CD8-positive, alpha-beta memory T cell (primary cell): ENCODE data around the gene SLC4A8. TPM values are rescaled to one million over a fixed set of nuclear protein-coding genes. Genes with fewer than 3 reads are reported as not detected.
"Not testable (repeated sequence)": the region's sequence is repeated elsewhere in the genome, so short reads cannot be mapped to it uniquely, and the experiment has no call there.

Experiments
- CTCF ChIA-PET: fragments of 350-600 bp; sonication (Branson Sonifier 250); formaldehyde crosslinking; loops from one replicate; lab custom pipeline; 2021; ENCODE audit warnings: antibody characterized with exemption; lab: Charles Lee
- POLR2A ChIA-PET: fragments of 350-600 bp; sonication (Branson Sonifier 250); formaldehyde crosslinking; loops from one replicate; lab custom pipeline; 2021; ENCODE audit warnings: antibody characterized with exemption; lab: Charles Lee
- DNase-seq, 5 donors: peaks; one replicate each; pipeline versions ENCODE4 v3.0.0 to v3.0.0-alpha.2; 2020 to 2022; ENCODE audit warnings: mixed read lengths in 1 of 5
- H3K27ac ChIP-seq: one replicate; pipeline ENCODE4 v1.7.0; 2013; ENCODE audit warnings: low read depth, mild to moderate bottlenecking, low read length, moderate library complexity
- H3K27me3 ChIP-seq: 2 replicates; pipeline ENCODE4 v1.7.0; 2013; ENCODE audit warnings: low read length, mild to moderate bottlenecking; ENCODE audit not compliant: insufficient read depth, poor library complexity, severe bottlenecking
- H3K36me3 ChIP-seq: 2 replicates; pipeline ENCODE4 v1.7.0; 2013; ENCODE audit warnings: mild to moderate bottlenecking, low read length, moderate library complexity; ENCODE audit not compliant: insufficient read depth
- H3K4me1 ChIP-seq: 2 replicates; pipeline ENCODE4 v1.7.0; 2013; ENCODE audit warnings: mild to moderate bottlenecking, low read length, moderate library complexity; ENCODE audit not compliant: insufficient read depth
- H3K4me3 ChIP-seq: 2 replicates; pipeline ENCODE4 v1.7.0; 2013; ENCODE audit warnings: mild to moderate bottlenecking, low read length
- H3K9me3 ChIP-seq: 2 replicates; pipeline ENCODE4 v1.7.0; 2013; ENCODE audit warnings: mild to moderate bottlenecking, low read length
- H3K27ac Mint-ChIP-seq, 8 donors: one replicate each; pipeline ENCODE4 v1.8.0; 2020 to 2021; ENCODE audit warnings: mixed read lengths in 8 of 8, mild to moderate bottlenecking in 6 of 8, inconsistent platforms in 3 of 8, moderate library complexity in 3 of 8
- H3K27me3 Mint-ChIP-seq, 2 donors: one replicate each; pipeline ENCODE4 v1.8.0; 2020 to 2021; ENCODE audit warnings: mixed read lengths in 2 of 2, mild to moderate bottlenecking in 1 of 2, moderate library complexity in 1 of 2
- H3K36me3 Mint-ChIP-seq, 3 donors: one replicate each; pipeline ENCODE4 v1.8.0; 2020 to 2021; ENCODE audit warnings: mixed read lengths in 3 of 3, inconsistent platforms in 1 of 3, mild to moderate bottlenecking in 1 of 3
- H3K4me1 Mint-ChIP-seq, 3 donors: one replicate each; pipeline ENCODE4 v1.8.0; 2020 to 2021; ENCODE audit warnings: mixed read lengths in 3 of 3, inconsistent platforms in 1 of 3, mild to moderate bottlenecking in 1 of 3
- H3K4me3 Mint-ChIP-seq, 7 donors: one replicate each; pipeline ENCODE4 v1.8.0; 2020 to 2021; ENCODE audit warnings: mixed read lengths in 7 of 7, mild to moderate bottlenecking in 6 of 7, moderate library complexity in 4 of 7, inconsistent platforms in 2 of 7
- H3K9me3 Mint-ChIP-seq, 5 donors: one replicate each; pipeline ENCODE4 v1.8.0; 2020 to 2022; ENCODE audit warnings: mixed read lengths in 5 of 5, mild to moderate bottlenecking in 3 of 5, moderate library complexity in 2 of 5, inconsistent platforms in 1 of 5
- polyA plus RNA-seq: library from polyadenylated mRNA; unstranded; fragments of 300-500 nt; fragmentation: Illumina TruSeq; gene quantifications from one replicate; pipeline ENCODE4 v1.2.3, GENCODE V29; 2021
- total RNA-seq, 2 experiments: library from RNA; stranded (reverse); gene quantifications; one replicate each; pipeline ENCODE4 v1.2.3, GENCODE V29; 2021

The SLC4A8 gene
- total and polyA plus RNA-seq, 3 experiments from 2014 or later: 0.64 to 2.2 (median 2.0) TPM

DNA sequence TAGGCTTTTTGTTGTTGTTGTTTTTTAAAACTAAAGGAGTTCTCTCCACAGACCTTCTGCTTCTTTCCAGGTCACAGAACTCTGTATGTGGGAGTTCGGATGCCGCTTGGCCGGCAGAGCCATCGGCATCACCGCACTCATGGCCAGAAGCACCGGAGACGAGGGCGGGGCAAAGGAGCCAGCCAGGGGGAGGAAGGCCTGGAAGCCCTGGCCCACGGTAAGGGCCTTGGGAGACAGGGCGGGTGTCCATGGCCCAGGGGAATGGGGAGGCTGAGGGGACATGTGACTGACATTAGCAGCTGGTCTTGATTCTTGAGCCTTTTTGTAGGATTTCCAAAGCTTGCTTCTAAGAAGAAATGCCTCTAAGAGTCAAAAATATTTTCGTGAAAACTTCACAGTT, 26.2 kb downstream of the SLC4A8 start:
- ChIA-PET CTCF (no interaction called here), POLR2A (no interaction called here)
- DNase-seq: no peak
- H3K27ac Mint-ChIP-seq: peak overlapping the region in 1 of 8 donors; percentile 9
- no peaks in the 10 kb centered on the region for H3K4me1 Mint-ChIP-seq
- H3K4me3 Mint-ChIP-seq: no peak overlapping the region
- peaks cover 0 to 2% (median 0%) of the 10 kb centered on the region in 3 donors for H3K36me3 Mint-ChIP-seq
- H3K4me1 ChIP-seq: no peaks in the 10 kb centered on the region
- no peaks in the 10 kb centered on the region for H3K36me3 ChIP-seq
- H3K27me3 Mint-ChIP-seq: peaks cover 0 to 1% of the 10 kb centered on the region in 2 donors
- H3K27ac ChIP-seq: no peak overlapping the region
- H3K4me3 ChIP-seq: no peak overlapping the region
- no peaks in the 10 kb centered on the region for H3K9me3 ChIP-seq
- H3K9me3 Mint-ChIP-seq: no peaks in the 10 kb centered on the region
- no peaks in the 10 kb centered on the region for H3K27me3 ChIP-seq

DNA sequence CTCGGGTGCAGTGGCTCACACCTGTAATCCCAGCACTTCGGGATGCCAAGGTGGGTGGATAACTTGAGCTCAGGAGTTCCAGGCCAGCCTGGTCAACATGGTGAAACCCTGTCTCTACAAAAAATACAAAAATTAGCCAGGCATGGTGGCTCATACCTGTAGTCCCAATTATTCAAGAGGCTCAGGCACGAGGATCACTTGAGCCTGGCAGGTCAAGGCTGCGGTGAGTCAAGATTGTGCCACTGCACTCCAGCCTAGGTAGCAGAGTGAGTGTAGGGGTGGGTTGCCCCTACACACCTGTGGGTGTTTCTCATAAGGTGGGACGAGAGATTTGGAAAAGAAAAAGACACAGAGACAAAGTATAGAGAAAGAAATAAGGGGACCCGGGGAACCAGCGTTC, 29.4 kb downstream of the SLC4A8 start:
- H3K27me3 ChIP-seq, H3K9me3 Mint-ChIP-seq, H3K4me1 ChIP-seq, CTCF ChIA-PET, H3K4me3 Mint-ChIP-seq, POLR2A ChIA-PET, H3K27me3 Mint-ChIP-seq, H3K9me3 ChIP-seq, H3K27ac Mint-ChIP-seq, H3K36me3 Mint-ChIP-seq, H3K4me3 ChIP-seq, H3K27ac ChIP-seq, DNase-seq, H3K36me3 ChIP-seq, H3K4me1 Mint-ChIP-seq: not testable (repeated sequence)

DNA sequence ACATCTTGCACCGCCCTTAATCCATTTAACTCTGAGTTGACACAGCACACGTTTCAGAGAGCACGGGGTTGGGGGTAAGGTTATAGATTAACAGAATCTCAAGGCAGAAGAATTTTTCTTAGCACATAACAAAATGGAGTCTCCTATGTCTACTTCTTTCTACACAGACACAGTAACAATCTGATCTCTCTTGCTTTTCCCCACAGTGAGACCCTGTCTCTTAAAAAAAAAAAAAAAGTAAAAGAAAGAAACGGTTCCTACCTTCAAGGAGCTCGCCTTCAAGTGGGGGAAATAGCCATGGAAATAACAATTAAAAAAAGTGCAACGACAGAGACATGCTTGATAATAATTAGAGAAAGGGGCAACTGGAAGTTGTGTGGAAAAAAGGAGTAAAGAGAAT, 30.4 kb downstream of the SLC4A8 start:
- H3K27me3 Mint-ChIP-seq, H3K9me3 Mint-ChIP-seq, DNase-seq, H3K27me3 ChIP-seq, H3K27ac Mint-ChIP-seq, H3K36me3 ChIP-seq, H3K4me3 Mint-ChIP-seq, POLR2A ChIA-PET, H3K9me3 ChIP-seq, H3K4me3 ChIP-seq, H3K4me1 Mint-ChIP-seq, H3K4me1 ChIP-seq, H3K27ac ChIP-seq, H3K36me3 Mint-ChIP-seq: not testable (repeated sequence)
- CTCF ChIA-PET: interaction anchor here (1.0 kb wide), 1 partner anchor 38 kb away, joined by 3 read pairs; no protein-coding TSS in a partner anchor

DNA sequence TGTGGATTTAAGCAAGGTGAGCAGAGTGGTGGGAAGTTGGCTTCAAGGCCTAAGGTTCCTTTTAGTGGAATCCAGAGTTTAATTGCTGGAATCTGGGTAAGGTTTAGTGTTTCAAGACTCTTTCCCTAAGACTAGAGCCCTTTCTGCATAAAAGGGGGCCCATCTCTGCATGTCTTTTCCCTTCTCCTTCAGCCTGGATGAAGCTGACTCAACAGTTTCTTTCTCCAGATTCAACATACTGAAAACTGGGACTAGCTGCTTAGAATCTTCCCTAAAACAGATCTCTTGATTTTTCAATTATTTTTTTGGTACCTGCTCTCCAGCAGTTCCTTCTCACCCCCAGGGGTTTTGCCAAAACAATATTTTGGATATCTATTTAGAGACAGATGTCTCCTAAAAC, 34.0 kb downstream of the SLC4A8 start:
- POLR2A ChIA-PET: no interaction called here
- no peak for DNase-seq
- Mint-ChIP-seq H3K27ac (no peak overlapping the region), H3K9me3 (no peaks in the 10 kb centered on the region), H3K27me3 (peaks cover 0 to 1% of the 10 kb centered on the region in 2 donors), H3K36me3 (peaks cover 0 to 7% (median 2%) of the 10 kb centered on the region in 3 donors), H3K4me3 (no peak overlapping the region), H3K4me1 (no peaks in the 10 kb centered on the region)
- no peaks in the 10 kb centered on the region for H3K36me3 ChIP-seq
- CTCF ChIA-PET: no interaction called here
- no peaks in the 10 kb centered on the region for H3K4me1 ChIP-seq
- H3K4me3 ChIP-seq: no peak overlapping the region
- H3K27ac ChIP-seq: no peak overlapping the region
- H3K27me3 ChIP-seq: no peaks in the 10 kb centered on the region
- H3K9me3 ChIP-seq: no peaks in the 10 kb centered on the region

DNA sequence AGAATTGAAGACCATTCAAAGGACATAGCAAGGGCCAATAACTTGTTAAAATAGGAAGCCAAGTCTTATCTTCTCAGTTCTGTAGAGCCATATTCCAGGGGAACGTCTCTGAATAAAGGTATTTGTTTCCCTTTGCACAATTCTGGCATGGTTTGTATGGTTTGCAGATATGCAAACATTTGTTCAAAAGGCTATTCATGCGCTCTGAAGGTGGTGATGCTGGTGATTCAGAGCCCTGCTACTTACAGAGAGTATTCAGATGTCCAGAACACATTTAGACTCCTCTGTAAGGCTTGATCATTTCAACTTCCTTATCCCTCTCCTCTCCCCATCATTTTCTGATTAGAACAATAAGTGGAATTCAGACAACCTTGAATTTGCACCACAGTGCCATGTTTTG, 35.9 kb downstream of the SLC4A8 start:
- H3K27me3 ChIP-seq: no peaks in the 10 kb centered on the region
- no peak for DNase-seq
- Mint-ChIP-seq H3K36me3 (peaks cover 0 to 7% (median 0%) of the 10 kb centered on the region in 3 donors), H3K27me3 (no peaks in the 10 kb centered on the region), H3K27ac (no peak overlapping the region), H3K9me3 (no peaks in the 10 kb centered on the region), H3K4me3 (no peak overlapping the region), H3K4me1 (no peaks in the 10 kb centered on the region)
- H3K36me3 ChIP-seq: peaks cover 4% of the 10 kb centered on the region
- H3K4me1 ChIP-seq: no peaks in the 10 kb centered on the region
- H3K9me3 ChIP-seq: no peaks in the 10 kb centered on the region
- POLR2A ChIA-PET: no interaction called here
- H3K27ac ChIP-seq: no peak overlapping the region
- CTCF ChIA-PET: no interaction called here
- no peak overlapping the region for H3K4me3 ChIP-seq

DNA sequence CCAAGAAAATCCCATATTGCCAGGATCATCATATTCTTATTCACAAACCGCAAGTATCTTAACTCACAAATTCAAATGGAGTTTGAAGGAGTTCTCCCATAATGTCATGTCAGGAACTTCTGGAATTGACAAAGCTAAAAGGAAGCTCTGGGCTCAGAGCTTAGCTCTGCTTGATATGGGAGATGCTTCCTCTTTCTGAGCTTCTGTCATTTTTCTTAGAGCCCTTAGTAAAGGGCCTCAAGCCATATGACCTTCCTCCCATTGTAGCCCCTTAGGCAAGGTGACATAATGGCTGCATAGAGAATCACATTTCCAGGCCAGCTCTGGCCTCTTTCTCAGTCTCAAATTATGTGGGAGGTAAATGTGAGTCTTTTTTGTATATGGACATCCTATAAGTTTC, 40.9 kb downstream of the SLC4A8 start:
- no peak overlapping the region for H3K27ac ChIP-seq
- ChIA-PET POLR2A (no interaction called here), CTCF (no interaction called here)
- no peak for DNase-seq
- no peak overlapping the region for H3K4me3 ChIP-seq
- no peaks in the 10 kb centered on the region for H3K9me3 Mint-ChIP-seq
- H3K27me3 Mint-ChIP-seq: no peaks in the 10 kb centered on the region
- peaks cover 0 to 7% (median 0%) of the 10 kb centered on the region in 3 donors for H3K36me3 Mint-ChIP-seq
- peaks cover 4% of the 10 kb centered on the region for H3K36me3 ChIP-seq
- no peak overlapping the region for H3K4me3 Mint-ChIP-seq
- no peak overlapping the region for H3K27ac Mint-ChIP-seq
- H3K9me3 ChIP-seq: no peaks in the 10 kb centered on the region
- no peaks in the 10 kb centered on the region for H3K4me1 Mint-ChIP-seq
- H3K4me1 ChIP-seq: no peaks in the 10 kb centered on the region
- no peaks in the 10 kb centered on the region for H3K27me3 ChIP-seq

DNA sequence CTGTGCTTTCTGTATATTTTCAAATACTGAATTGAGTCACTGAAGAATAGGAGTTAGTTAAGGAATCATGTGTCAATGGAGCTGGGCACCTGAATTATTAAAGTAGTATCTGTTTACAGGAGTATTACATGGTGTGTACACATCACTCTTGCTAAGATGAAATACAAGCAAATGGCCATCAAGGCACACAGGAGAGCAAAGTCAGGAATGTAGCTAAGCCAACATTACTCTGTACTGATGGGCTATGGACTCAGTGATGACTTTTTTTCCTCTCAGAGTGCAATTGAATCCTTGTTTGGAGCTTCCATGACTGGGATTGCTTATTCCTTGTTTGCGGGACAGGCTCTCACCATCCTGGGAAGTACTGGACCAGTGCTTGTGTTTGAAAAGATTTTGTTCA, 45.5 kb downstream of the SLC4A8 start:
- Mint-ChIP-seq H3K4me1 (no peaks in the 10 kb centered on the region), H3K27me3 (no peaks in the 10 kb centered on the region), H3K4me3 (no peak overlapping the region), H3K27ac (no peak overlapping the region), H3K36me3 (peaks cover 0 to 4% (median under 1%) of the 10 kb centered on the region in 3 donors), H3K9me3 (no peaks in the 10 kb centered on the region)
- ChIA-PET CTCF (no interaction called here), POLR2A (interaction anchor here (0.5 kb wide), 1 partner anchor 840 kb away, joined by 11 read pairs; no protein-coding TSS in a partner anchor)
- Histone ChIP-seq H3K36me3 (no peaks in the 10 kb centered on the region), H3K4me1 (no peaks in the 10 kb centered on the region), H3K27ac (no peak overlapping the region), H3K27me3 (no peaks in the 10 kb centered on the region), H3K9me3 (no peaks in the 10 kb centered on the region), H3K4me3 (no peak overlapping the region)
- DNase-seq: no peak

DNA sequence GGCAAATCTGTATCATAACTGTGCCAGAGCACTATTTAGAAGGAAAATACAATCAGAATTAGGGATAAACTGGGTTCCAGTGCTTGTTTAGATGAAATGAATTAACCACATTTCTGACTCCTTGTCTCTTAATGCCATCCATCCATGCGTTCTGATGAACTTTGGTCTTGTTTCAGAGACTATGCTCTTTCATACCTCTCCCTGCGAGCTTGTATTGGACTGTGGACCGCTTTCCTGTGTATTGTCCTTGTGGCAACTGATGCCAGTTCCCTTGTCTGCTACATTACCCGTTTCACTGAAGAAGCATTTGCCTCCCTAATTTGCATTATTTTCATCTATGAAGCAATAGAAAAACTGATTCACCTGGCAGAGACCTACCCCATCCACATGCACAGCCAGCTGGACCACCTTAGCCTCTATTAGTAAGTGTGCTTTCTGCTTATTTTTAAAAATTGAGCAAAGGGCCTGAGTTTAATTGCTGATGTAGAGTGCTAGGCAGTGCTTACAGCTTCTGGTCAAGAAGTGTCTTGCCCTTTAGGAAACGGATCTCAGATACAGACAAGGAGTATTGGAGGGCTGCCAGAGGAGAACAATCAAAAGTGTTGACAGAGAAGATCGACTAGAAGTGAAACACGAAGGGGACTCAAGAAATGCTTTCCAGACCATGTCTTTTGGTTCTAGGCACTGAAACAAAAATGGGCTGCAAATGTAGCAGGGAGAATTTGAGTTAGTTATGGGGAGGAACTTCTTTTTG, 46.7 kb downstream of the SLC4A8 start:
- Histone ChIP-seq H3K27ac (no peak overlapping the region), H3K36me3 (no peaks in the 10 kb centered on the region), H3K4me3 (no peak overlapping the region), H3K4me1 (no peaks in the 10 kb centered on the region), H3K9me3 (no peaks in the 10 kb centered on the region), H3K27me3 (no peaks in the 10 kb centered on the region)
- POLR2A ChIA-PET: no interaction called here
- no peaks in the 10 kb centered on the region for H3K4me1 Mint-ChIP-seq
- no peak overlapping the region for H3K27ac Mint-ChIP-seq
- H3K36me3 Mint-ChIP-seq: peaks cover 0 to 4% (median 2%) of the 10 kb centered on the region in 3 donors
- no peaks in the 10 kb centered on the region for H3K27me3 Mint-ChIP-seq
- H3K9me3 Mint-ChIP-seq: no peaks in the 10 kb centered on the region
- CTCF ChIA-PET: no interaction called here
- no peak overlapping the region for H3K4me3 Mint-ChIP-seq
- DNase-seq: no peak
